HEK293T (cell line): Measurements from ENCODE around the gene CGB1.

Experiments used
- CTCF ChIA-PET: fragments of 350-600 bp; formaldehyde crosslinking; extraction: SDS; loops from one replicate; lab custom pipeline; 2021; ENCODE audit warnings: antibody characterized with exemption, inconsistent platforms; lab: Yijun Ruan, JAX
- POLR2A ChIA-PET: fragments of 350-600 bp; formaldehyde crosslinking; extraction: SDS; loops from one replicate; lab custom pipeline; 2020; ENCODE audit warnings: antibody characterized with exemption, inconsistent platforms; lab: Yijun Ruan, JAX
- DNase-seq: peaks from one replicate; pipeline ENCODE4 v3.0.0; 2012; ENCODE audit warnings: mixed read lengths; ENCODE audit errors: extremely low spot score
- ARNT ChIP-seq: fragments of 450-650 bp; IDR thresholded peaks from 2 replicates; pipeline ENCODE4 v1.6.1; 2017; ENCODE audit warnings: mild to moderate bottlenecking
- BHLHE40 ChIP-seq: fragments of 450-650 bp; IDR thresholded peaks from 2 replicates; pipeline ENCODE4 v1.6.1; 2016; ENCODE audit warnings: mild to moderate bottlenecking, moderate library complexity, borderline replicate concordance
- CTBP1 ChIP-seq: fragments of 450-650 bp; IDR thresholded peaks from 2 replicates; pipeline ENCODE4 v1.6.1; 2016; ENCODE audit warnings: borderline replicate concordance
- ELF4 ChIP-seq: fragments of 450-650 bp; IDR thresholded peaks from 2 replicates; pipeline ENCODE4 v1.6.1; 2017; ENCODE audit warnings: antibody characterized with exemption
- FOXA1 ChIP-seq: fragments of 450-650 bp; IDR thresholded peaks from 2 replicates; pipeline ENCODE4 v1.6.1; 2016; ENCODE audit warnings: mild to moderate bottlenecking
- FOXK2 ChIP-seq: fragments of 450-650 bp; IDR thresholded peaks from 2 replicates; pipeline ENCODE4 v1.6.1; 2016; ENCODE audit warnings: mild to moderate bottlenecking
- FOXM1 ChIP-seq: fragments of 450-650 bp; IDR thresholded peaks from 2 replicates; pipeline ENCODE4 v1.6.1; 2017; ENCODE audit warnings: mild to moderate bottlenecking, borderline replicate concordance
- HDGF ChIP-seq: fragments of 450-650 bp; IDR thresholded peaks from 2 replicates; pipeline ENCODE4 v1.6.1; 2017; ENCODE audit warnings: antibody characterized with exemption, borderline replicate concordance
- L3MBTL2 ChIP-seq: fragments of 450-650 bp; conservative IDR thresholded peaks from 2 replicates; pipeline ENCODE4 v1.6.1; 2016; ENCODE audit warnings: mild to moderate bottlenecking
- LEF1 ChIP-seq: fragments of 450-650 bp; IDR thresholded peaks from 2 replicates; pipeline ENCODE4 v1.6.1; 2017; ENCODE audit warnings: mild to moderate bottlenecking, borderline replicate concordance
- NFRKB ChIP-seq: fragments of 450-650 bp; IDR thresholded peaks from 2 replicates; pipeline ENCODE4 v1.6.1; 2016; ENCODE audit warnings: mild to moderate bottlenecking, moderate library complexity
- SP1 ChIP-seq: fragments of 450-650 bp; IDR thresholded peaks from 2 replicates; pipeline ENCODE4 v1.6.1; 2017
- SUZ12 ChIP-seq: fragments of 450-650 bp; IDR thresholded peaks from 2 replicates; pipeline ENCODE4 v1.6.1; 2016; ENCODE audit warnings: mild to moderate bottlenecking
- TARDBP ChIP-seq: fragments of 450-650 bp; IDR thresholded peaks from 2 replicates; pipeline ENCODE4 v1.6.1; 2016
- ZNF384 ChIP-seq: fragments of 450-650 bp; IDR thresholded peaks from 2 replicates; pipeline ENCODE4 v1.6.1; 2016
- TF ChIP-seq, protein P1 (sequence below): fragments of 450-650 bp; IDR thresholded peaks from 2 replicates; pipeline ENCODE4 v1.6.1; 2016

CGB1 gene

DNA sequence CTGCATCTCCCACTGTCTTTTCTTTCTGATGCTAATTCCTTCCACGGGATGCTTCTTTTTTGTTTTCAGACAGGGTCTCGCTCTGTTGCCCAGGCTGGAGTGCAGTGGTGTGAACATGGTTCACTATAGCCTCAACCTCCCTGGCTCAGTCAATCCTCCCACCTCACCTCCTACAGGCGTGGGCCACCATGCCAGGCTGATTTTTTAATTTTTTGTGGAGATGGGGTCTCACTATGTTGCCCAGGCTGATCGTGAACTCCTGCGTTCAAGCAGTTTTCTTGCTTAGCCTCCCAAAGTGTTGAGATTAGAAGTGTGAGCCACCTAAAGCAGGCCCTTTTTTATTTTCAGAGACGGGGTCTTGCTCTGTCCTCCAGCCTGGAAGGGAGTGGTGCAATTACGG lies 48.4 kb downstream of the CGB1 start:
- no peak for TF ChIP-seq LEF1
- TF ChIP-seq, protein P1, sequence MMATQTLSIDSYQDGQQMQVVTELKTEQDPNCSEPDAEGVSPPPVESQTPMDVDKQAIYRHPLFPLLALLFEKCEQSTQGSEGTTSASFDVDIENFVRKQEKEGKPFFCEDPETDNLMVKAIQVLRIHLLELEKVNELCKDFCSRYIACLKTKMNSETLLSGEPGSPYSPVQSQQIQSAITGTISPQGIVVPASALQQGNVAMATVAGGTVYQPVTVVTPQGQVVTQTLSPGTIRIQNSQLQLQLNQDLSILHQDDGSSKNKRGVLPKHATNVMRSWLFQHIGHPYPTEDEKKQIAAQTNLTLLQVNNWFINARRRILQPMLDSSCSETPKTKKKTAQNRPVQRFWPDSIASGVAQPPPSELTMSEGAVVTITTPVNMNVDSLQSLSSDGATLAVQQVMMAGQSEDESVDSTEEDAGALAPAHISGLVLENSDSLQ: no peak
- TF ChIP-seq TARDBP: no peak
- no peak for TF ChIP-seq FOXK2
- TF ChIP-seq HDGF: no peak
- TF ChIP-seq FOXA1: no peak
- TF ChIP-seq FOXM1: no peak
- no peak for TF ChIP-seq L3MBTL2
- no peak for TF ChIP-seq ZNF384
- no peak for TF ChIP-seq ELF4
- TF ChIP-seq SUZ12: no peak
- no peak for TF ChIP-seq SP1
- no peak for TF ChIP-seq NFRKB
- TF ChIP-seq CTBP1: no peak
- no peak for TF ChIP-seq ARNT
- TF ChIP-seq BHLHE40: no peak
- POLR2A ChIA-PET: no interaction called here
- no peak for DNase-seq
- CTCF ChIA-PET: no interaction called here

DNA sequence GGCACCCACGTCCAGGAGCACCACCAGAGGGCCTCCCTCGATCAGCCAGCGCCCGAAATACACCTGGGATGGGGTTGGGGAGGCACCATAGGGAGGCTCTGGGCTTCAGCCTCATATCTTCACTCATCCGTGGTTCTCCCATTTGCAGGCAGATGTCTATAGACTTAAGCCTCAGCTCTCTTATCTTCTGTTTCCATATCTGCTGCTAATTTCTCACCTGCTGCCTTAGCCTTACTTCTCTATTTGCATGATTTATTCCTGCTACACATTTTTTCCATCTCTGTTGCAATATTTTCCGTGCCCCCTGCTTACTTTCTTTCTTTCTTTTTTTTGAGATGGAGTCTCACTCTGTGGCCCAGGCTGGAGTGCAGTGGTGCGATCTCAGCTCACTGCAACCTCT lies 49.4 kb downstream of the CGB1 start:
- DNase-seq: no peak
- ChIA-PET CTCF (interaction anchor here (0.6 to 1.0 kb wide), 2 partner anchors 12 to 17 kb away, joined by 3 read pairs; no protein-coding TSS in a partner anchor), POLR2A (interaction anchor here (1.2 kb wide), 1 partner anchor 9 kb away, joined by 4 read pairs; no protein-coding TSS in a partner anchor)
- TF ChIP-seq TARDBP: no peak
- TF ChIP-seq ZNF384: no peak
- no peak for TF ChIP-seq FOXK2
- TF ChIP-seq CTBP1: no peak
- no peak for TF ChIP-seq BHLHE40
- no peak for TF ChIP-seq SP1
- TF ChIP-seq, protein P1: no peak

DNA sequence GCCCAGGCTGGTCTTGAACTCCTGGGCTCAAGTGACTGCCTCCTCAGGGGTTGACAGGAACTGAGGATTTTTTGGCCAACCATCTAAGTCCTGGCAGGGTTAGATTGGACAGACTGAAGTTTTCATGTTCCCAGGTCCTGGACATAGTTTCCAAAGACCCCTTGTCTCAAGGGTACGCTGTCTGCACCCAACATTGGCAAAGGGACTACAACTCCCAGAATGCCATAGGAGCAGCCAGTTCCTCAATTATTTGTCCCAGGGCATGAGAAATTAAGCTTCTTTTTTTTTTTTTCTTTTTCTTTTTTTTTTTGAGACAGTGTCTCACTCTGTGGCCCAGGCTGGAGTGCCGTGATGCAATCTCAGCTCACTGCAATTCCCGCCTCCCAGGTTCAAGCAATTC lies 50.5 kb downstream of the CGB1 start:
- no peak for DNase-seq
- ChIA-PET CTCF (interaction anchor here (1.0 kb wide), 1 partner anchor 13 kb away, joined by 3 read pairs; no protein-coding TSS in a partner anchor), POLR2A (interaction anchor here (1.2 kb wide), 1 partner anchor 8 kb away, joined by 4 read pairs; no protein-coding TSS in a partner anchor)
- no peak for TF ChIP-seq HDGF
- no peak for TF ChIP-seq LEF1
- TF ChIP-seq SP1: no peak
- TF ChIP-seq FOXK2: no peak
- TF ChIP-seq, protein P1: no peak
- TF ChIP-seq ARNT: no peak
- no peak for TF ChIP-seq NFRKB

DNA sequence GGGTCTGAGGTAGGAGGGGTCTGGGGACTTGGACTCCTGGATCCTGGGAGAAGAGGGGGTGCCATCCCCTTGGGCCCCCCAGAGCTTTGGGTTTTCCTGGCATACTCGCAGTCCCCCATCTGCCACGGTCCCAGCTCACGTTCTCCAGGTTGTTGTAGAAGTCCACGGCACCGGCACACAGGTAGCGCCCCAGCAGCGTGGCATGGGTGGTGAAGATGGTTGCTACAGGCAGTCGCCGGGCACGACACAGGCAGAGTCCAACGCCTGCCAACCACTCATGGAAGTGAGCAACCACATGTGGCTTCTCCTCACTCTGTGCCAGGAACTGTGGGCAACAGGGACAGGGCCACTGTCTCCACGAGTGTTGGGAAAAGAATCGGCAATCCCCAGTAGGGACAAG lies 51.0 kb downstream of the CGB1 start:
- DNase-seq: no peak
- TF ChIP-seq FOXM1 (no peak), BHLHE40 (no peak), SP1 (no peak), FOXA1 (no peak), ELF4 (no peak), NFRKB (no peak), ZNF384 (no peak), LEF1 (no peak), CTBP1 (no peak), L3MBTL2 (no peak)
- ChIA-PET POLR2A (no interaction called here), CTCF (no interaction called here)
